ENCODE data around the gene KLF5.

GRCh38 chr13:73062468-73062867, 3.7 kb downstream of the KLF5 start:
- TF ChIP-seq CTCF (IDR thresholded peaks at IDR 0.05; ENCODE audit: insufficient read depth, low read length, poor library complexity, severe bottlenecking) (no peak), EZH2phosphoT487 (conservative IDR thresholded peaks at IDR 0.05; ENCODE audit: low read length) (no peak)
